Omental fat pad (tissue), 4 donors: ENCODE measurements around the gene TAF13. TPM values are rescaled to one million over a fixed set of nuclear protein-coding genes. Genes with fewer than 3 reads are reported as not detected.

Experiments used
- ATAC-seq: fragments of 150-250 bp; one replicate; pipeline ENCODE4 v1.9.1; 2016; ENCODE audit warnings: mild to moderate bottlenecking, moderate library complexity; ENCODE audit not compliant: low FRiP score
- DNase-seq: peaks from one replicate; pipeline ENCODE4 v3.0.0-alpha.2; 2019; ENCODE audit warnings: low spot score
- total RNA-seq, 4 donors: library from RNA; depleted of rRNA; stranded (reverse); fragments of >200 nt; gene quantifications; one replicate each; pipeline ENCODE4 v1.1.0, GENCODE V29; 2016
- TF ChIP-seq, protein P1 (sequence below), 3 donors: fragments of 450-650 bp; IDR thresholded peaks; one replicate each; pipeline ENCODE4 v1.5.1; 2016 to 2017; ENCODE audit warnings: antibody characterized with exemption in 3 of 3, mild to moderate bottlenecking in 3 of 3, moderate library complexity in 2 of 3

Gene TAF13
- total RNA-seq, 4 donors from 2014 or later, result 24.3 to 65.3 (median 31.5) TPM

DNA sequence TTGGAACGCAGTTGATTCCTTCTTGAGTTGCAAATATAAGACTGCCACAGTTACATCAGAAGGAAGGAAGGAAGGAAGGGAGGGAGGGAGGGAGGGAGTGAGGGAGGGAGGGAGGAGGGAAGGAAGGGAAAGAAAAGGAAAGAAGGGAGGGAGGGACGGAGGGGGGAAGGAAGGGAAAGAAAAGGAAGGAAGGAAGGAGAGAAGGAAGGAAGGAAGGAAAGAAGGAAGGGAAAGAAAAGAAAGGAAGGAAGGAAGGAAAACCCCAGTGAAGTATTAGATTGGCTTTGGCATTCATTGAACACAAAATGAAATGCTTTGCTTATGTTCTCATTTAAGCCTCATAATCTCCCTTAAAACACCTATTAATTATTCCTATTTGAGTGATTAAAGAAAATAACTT, 27.5 kb downstream of the TAF13 start:
- DNase-seq, result no peak
- ATAC-seq, result no peak
- TF ChIP-seq, protein P1, sequence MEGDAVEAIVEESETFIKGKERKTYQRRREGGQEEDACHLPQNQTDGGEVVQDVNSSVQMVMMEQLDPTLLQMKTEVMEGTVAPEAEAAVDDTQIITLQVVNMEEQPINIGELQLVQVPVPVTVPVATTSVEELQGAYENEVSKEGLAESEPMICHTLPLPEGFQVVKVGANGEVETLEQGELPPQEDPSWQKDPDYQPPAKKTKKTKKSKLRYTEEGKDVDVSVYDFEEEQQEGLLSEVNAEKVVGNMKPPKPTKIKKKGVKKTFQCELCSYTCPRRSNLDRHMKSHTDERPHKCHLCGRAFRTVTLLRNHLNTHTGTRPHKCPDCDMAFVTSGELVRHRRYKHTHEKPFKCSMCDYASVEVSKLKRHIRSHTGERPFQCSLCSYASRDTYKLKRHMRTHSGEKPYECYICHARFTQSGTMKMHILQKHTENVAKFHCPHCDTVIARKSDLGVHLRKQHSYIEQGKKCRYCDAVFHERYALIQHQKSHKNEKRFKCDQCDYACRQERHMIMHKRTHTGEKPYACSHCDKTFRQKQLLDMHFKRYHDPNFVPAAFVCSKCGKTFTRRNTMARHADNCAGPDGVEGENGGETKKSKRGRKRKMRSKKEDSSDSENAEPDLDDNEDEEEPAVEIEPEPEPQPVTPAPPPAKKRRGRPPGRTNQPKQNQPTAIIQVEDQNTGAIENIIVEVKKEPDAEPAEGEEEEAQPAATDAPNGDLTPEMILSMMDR (IDR thresholded peaks at IDR 0.05), result no peak

DNA sequence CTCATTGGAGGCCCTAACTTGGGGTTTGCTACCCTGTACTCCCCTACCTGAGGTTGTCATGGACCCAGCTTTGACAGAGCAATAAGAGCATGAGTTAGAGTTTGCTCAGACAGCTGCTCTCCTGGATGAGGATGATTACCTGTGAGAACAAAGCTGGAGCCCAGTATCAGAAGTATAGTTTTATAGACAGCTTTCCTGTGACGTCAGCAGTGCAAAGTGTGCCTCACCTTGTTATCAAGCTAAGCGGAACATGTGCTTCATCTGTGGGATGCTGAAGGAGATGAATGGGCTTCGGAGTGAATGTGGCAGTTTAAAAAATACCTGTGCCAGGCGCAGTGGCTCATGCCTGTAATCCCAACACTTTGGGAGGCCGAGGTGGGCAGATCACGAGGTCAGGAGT, 28.5 kb downstream of the TAF13 start:
- ATAC-seq (no peak), DNase-seq (no peak)
- TF ChIP-seq, protein P1 (IDR thresholded peaks at IDR 0.05), result no peak

DNA sequence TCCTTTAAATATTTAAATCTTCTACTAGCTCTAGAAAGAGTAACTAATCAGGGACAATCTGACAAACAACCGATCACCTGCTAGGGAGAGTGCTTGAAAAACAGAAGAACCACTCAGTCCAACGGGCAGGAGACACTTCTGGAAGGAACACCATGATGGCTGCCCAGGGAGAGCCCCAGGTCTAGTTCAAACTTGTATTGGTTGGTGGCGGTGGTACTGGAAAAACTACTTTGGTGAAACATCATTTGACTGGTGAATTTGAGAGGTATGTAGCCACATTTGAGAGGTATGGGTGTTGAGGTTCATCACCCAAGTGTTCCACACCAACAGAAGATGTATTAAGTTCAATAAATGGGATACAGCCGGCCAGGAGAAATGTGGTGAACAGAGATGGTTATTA, 29.1 kb downstream of the TAF13 start:
- ATAC-seq (no peak), DNase-seq (no peak)
- TF ChIP-seq, protein P1 (IDR thresholded peaks at IDR 0.05), result no peak

DNA sequence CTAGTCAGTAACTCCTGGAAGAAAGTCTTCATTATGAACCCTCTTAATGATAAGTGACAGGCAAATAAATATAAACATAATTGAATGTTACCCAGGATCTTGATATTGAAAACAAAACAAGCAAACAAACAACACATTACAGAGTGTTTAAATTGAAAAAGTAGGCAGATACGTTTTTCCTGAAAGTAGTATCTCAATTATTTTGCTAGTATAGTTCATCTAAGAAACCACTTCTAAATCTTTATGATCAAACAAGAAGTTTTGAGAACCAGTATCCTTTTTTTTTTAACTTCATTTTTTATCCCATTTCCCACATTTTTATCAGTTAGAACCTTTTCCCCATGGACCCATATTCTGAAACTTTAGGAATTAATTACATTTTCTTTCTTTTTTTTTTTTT, 30.2 kb downstream of the TAF13 start:
- TF ChIP-seq, protein P1 (IDR thresholded peaks at IDR 0.05), result no peak
- no peak for ATAC-seq
- DNase-seq, result no peak

DNA sequence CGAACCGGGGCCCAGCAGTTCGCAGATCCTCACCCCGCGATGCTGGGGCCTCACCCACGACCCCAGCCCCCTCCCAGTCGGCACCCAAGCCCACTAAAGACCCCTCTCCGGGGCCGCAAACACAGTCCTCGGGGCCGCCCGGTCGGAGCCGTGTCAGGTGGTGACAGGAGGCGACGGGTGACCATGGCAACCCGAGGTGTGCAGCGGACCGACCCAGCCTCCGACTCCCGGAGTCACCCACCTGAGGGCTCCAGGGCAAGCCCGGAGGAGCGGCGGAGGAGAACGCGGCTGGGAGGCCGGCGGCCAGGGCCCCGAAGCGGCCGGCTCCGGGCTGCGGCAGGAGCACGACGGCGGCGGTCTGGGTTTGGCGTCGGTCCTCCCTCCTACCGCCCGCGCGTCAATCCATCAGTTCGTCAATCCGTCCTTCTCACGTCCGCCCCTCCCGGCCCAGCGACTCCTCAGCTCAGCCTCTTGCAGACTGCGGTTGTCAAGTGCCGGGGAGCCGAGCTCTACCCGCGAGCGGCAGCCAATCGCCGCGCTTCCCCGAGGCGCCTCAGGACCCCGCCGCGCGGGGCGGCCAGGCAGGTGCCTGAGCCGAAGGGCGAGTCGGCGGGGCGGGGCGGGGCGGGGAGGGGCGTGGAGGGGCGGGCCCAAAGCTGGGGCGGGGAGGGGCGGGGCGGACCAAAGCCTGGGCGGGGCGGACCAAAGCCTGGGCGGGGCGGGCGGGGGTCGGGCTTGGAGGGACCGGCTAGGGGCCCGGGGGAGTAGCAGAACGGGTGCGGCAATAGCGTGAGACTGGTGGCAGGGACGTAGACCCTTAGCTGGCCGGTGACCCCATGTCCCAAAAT, 34.0 kb downstream of the TAF13 start, which contains the start of gene WDR47:
Gene WDR47, minus strand, starts transcription at position 482 of the 848 bp plus-strand sequence. CDS start 18,590 bp downstream, outside the sequence.
- peak; percentile 77 for DNase-seq
- peak; percentile 100 for ATAC-seq
- TF ChIP-seq, protein P1 (IDR thresholded peaks at IDR 0.05), result no peak

DNA sequence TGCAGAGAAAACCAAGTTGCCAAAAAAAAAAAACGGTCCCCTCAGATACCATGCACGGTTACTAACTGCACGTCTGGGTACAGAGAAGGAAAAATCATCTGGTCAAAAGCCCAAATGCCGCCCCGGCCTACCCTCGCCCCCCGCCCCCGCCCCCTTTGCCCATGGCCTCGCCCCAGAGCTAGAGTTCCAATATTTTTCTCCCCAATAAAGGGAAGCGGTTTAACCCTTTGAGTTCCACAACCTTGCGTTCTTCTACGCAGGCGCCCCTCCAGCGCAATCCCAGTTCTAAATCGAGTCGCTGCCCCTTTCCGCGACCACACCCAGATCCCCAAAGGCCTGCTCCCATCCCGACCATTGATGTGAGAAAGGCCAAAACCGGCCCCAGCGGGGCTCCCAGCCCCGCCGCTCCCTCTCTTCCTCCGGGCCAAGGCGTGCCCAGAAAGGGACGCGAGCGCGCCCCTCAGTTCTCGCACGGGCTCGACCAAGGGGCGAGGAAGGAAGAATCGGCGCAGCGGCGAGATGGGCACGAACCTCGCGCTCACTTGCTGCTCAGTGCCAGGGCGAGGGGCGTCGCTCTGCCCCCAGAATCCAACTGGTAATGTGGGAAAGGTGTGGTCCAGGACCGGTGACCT, 34.7 kb downstream of the TAF13 start:
- DNase-seq (no peak), ATAC-seq (peak; percentile 18)
- TF ChIP-seq, protein P1 (IDR thresholded peaks at IDR 0.05), result no peak
